ENCODE results near the gene LGI2.
"Not testable (repeated sequence)": the region's sequence is repeated elsewhere in the genome, so short reads cannot be mapped to it uniquely, and the experiment has no call there.

Gene LGI2

DNA sequence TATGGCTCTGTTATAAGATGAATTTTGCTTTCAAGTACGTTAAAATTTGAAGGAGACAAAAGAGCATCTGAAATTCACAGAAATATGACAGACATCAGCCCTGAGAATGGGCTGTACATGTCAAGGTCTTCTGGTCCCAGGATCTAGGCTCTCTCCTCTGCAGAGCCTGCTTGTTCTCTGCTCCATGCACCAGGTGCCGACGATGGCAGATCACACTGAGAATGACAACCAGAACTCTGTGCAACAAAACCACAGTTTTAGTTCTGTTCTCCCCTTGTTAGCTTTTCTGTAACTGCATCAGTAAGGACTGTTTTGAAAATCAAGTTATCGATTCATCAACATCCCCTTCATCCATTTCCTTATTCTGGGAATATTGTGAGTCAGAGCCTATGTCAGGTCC is 30.9 kb upstream of the LGI2 start:
- no peak for DNase-seq (ENCODE audit: low read depth, low spot score)
- no peak overlapping the region for H3K4me3 ChIP-seq (ENCODE audit: low read depth, low read length)
- in situ Hi-C loops (cut with HindIII; ENCODE audit: low sequenced_read_pairs), result no loop called here
- no peak for TF ChIP-seq CTCF (IDR thresholded peaks at IDR 0.05; ENCODE audit: low read depth, low read length)

- no peak for TF ChIP-seq CTCF (IDR thresholded peaks at IDR 0.05; ENCODE audit: low read depth, low read length)
- DNase-seq (ENCODE audit: low read depth, low spot score), result no peak
- H3K4me3 ChIP-seq (ENCODE audit: low read depth, low read length), result no peak overlapping the region
- in situ Hi-C loops (cut with HindIII; ENCODE audit: low sequenced_read_pairs), result no loop called here
These were observed 30.2 kb upstream of the LGI2 start for GRCh38 chr4:25060963-25061340.

DNA sequence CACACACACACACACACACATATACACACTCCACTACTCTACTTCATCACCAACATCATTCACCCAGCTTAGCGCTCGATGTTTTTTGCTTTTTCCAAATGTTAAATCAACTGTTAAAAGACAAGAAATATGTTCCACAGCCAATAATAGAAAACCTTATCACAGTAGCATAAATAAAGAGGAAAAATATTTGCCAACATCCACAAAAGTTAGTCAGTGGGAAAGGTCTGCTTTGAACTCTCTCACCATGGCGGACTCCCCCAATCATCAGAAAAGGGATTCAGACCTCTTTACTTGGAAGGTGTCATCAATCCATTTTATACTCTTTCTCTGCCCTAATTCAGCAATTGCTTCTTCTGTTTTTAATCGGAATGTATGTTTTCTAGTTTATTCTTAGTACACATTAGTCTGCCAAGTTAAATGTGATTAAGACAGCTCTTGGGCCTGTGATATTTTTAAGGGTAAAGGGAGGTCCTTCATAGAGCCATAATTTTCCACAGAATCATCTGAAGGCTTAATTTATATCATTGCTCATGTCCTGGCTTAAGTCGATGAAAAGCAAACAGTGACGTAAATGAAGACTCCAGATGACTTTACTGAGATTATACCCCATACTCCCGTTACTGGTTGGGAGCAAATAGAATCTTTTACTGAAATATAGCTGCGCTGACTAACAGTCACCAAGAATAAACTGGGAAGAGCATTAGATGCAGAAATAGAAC is 29.7 kb upstream of the LGI2 start:
- in situ Hi-C loops (cut with HindIII; ENCODE audit: low sequenced_read_pairs), result no loop called here
- TF ChIP-seq CTCF (IDR thresholded peaks at IDR 0.05; ENCODE audit: low read depth, low read length), result no peak
- DNase-seq (ENCODE audit: low read depth, low spot score), result no peak

GRCh38 chr4:25059791-25060190 is 29.0 kb upstream of the LGI2 start:
- no peak for DNase-seq (ENCODE audit: low read depth, low spot score)
- in situ Hi-C loops (cut with HindIII; ENCODE audit: low sequenced_read_pairs), result no loop called here
- TF ChIP-seq CTCF (IDR thresholded peaks at IDR 0.05; ENCODE audit: low read depth, low read length), result no peak

More for the DNA sequence above, 29.7 kb upstream of the LGI2 start:
- H3K4me3 ChIP-seq (ENCODE audit: low read depth, low read length), result no peak overlapping the region

DNA sequence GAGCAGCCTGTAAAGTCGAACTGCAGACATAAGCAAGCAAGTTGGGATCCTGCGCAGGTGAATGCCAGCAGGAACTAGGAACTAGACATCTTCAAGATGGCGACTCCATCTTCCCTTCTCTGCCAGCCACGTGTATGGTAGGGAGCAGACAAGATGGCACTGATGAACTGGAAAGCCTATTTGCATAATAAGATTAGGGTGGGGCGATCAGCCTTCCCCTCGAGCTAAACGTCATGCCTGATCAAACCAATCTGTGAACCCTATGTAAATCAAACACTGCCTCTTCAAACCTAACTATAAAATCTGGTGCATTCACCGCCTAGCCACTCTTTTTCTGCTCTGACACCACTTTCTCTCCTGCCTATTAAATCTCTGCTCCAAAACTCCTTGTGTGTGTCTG is 28.1 kb upstream of the LGI2 start:
- TF ChIP-seq CTCF (IDR thresholded peaks at IDR 0.05; ENCODE audit: low read depth, low read length), result no peak
- DNase-seq (ENCODE audit: low read depth, low spot score), result no peak
- in situ Hi-C loops (cut with HindIII; ENCODE audit: low sequenced_read_pairs), result no loop called here
- H3K4me3 ChIP-seq (ENCODE audit: low read depth, low read length), result no peak overlapping the region

More at GRCh38 chr4:25059791-25060190, 29.0 kb upstream of the LGI2 start:
- H3K4me3 ChIP-seq (ENCODE audit: low read depth, low read length), result no peak overlapping the region

DNA sequence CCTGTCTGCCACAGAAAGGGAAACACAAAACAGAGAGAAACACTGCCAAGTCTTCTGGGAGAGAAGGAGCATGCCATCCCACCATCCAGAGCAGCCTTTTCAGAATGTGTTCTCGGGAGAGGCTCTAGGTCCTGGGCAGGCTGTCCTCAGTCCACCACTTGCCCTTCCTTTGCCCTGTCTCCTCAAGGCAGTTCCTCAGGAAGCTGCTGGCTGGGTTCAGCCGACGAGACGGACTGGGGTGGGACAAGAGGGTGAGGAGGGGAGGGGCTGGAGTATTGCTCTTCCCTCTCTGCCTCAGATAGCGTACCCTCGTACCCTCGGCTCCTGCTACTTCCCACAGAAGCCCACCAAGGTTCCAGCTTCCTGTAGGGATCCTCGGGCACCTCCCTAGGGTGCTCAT is 26.6 kb upstream of the LGI2 start:
- H3K4me3 ChIP-seq (ENCODE audit: low read depth, low read length), result no peak overlapping the region
- DNase-seq (ENCODE audit: low read depth, low spot score), result no peak
- no peak for TF ChIP-seq CTCF (IDR thresholded peaks at IDR 0.05; ENCODE audit: low read depth, low read length)
- in situ Hi-C loops (cut with HindIII; ENCODE audit: low sequenced_read_pairs), result no loop called here

DNA sequence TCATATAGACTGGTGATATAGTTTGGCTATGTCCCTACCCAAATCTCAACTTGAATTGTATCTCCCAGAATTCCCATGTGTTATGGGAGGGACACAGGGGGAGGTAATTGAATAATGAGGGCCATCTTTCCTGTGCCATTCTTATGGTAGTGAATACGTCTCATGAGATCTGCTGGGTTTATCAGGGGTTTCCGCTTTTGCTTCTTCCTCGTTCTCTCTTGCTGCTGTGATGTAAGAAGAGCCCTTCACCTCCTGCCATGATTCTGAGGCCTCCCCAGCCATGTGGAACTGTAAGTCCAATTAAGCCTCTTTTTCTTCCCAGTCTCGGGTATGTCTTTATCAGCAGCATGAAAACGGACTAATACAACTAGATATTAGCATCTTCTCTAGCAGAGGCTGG is 21.3 kb upstream of the LGI2 start:
- DNase-seq (ENCODE audit: low read depth, low spot score); H3K4me3 ChIP-seq (ENCODE audit: low read depth, low read length); in situ Hi-C loops (cut with HindIII; ENCODE audit: low sequenced_read_pairs): not testable (repeated sequence)
